HepG2 (cell line): ENCODE results near the gene ABCC3. TPM values are rescaled to one million over a fixed set of nuclear protein-coding genes. Genes with fewer than 3 reads are reported as not detected.

Experiments used
- FUBP1 ChIP-seq: sonication (generic); formaldehyde crosslinking; IDR thresholded peaks from 2 replicates; pipeline ENCODE4 v1.5.1; 2020; ENCODE audit warnings: missing genetic modification reagents, mild to moderate bottlenecking, borderline replicate concordance
- JARID2 ChIP-seq: sonication (generic); formaldehyde crosslinking; IDR thresholded peaks from 2 replicates; pipeline ENCODE4 v1.8.1; 2023; ENCODE audit warnings: missing genetic modification reagents, inconsistent platforms; ENCODE audit not compliant: insufficient replicate concordance
- MTF1 ChIP-seq: sonication (generic); formaldehyde crosslinking; IDR thresholded peaks from 2 replicates; pipeline ENCODE4 v1.5.0; 2020; ENCODE audit warnings: missing genetic modification reagents
- MXI1 ChIP-seq: IDR thresholded peaks from 3 replicates; pipeline ENCODE4 v1.6.1; 2012; ENCODE audit warnings: low read depth, low read length, inconsistent platforms, borderline replicate concordance
- NFIB ChIP-seq: sonication (generic); formaldehyde crosslinking; IDR thresholded peaks from 2 replicates; pipeline ENCODE4 v1.9.0; 2021; ENCODE audit warnings: missing genetic modification reagents, mild to moderate bottlenecking, borderline replicate concordance
- TEAD2 ChIP-seq: sonication (generic); formaldehyde crosslinking; IDR thresholded peaks from 2 replicates; pipeline ENCODE4 v1.9.0; 2021; ENCODE audit warnings: missing genetic modification reagents
- ZC3H4 ChIP-seq: sonication (generic); formaldehyde crosslinking; IDR thresholded peaks from 2 replicates; pipeline ENCODE4 v1.4.0; 2020; ENCODE audit warnings: missing genetic modification reagents, borderline replicate concordance
- ZFP82 ChIP-seq: sonication (generic); formaldehyde crosslinking; IDR thresholded peaks from 2 replicates; pipeline ENCODE4 v1.5.1; 2020; ENCODE audit warnings: mild to moderate bottlenecking, missing genetic modification reagents, borderline replicate concordance
- ZNF354B ChIP-seq: sonication (generic); formaldehyde crosslinking; IDR thresholded peaks from 2 replicates; pipeline ENCODE4 v1.8.0; 2022; ENCODE audit warnings: mild to moderate bottlenecking, missing genetic modification reagents
- ZNF547 ChIP-seq: sonication (generic); formaldehyde crosslinking; IDR thresholded peaks from 2 replicates; pipeline ENCODE4 v1.5.1; 2020; ENCODE audit warnings: mild to moderate bottlenecking, missing genetic modification reagents
- ZNF687 ChIP-seq: sonication (generic); formaldehyde crosslinking; IDR thresholded peaks from 2 replicates; pipeline ENCODE4 v1.5.1; 2020; ENCODE audit warnings: mild to moderate bottlenecking, missing genetic modification reagents, moderate library complexity
- polyA plus RNA-seq, 8 experiments: library from polyadenylated mRNA; depleted of rRNA in 3 of 8; stranded (reverse) in 7 of 8; unstranded in 1 of 8; fragments of >200 nt; fragmentation: Illumina TruSeq in 4 of 8; extraction: Trizol in 4 of 8; gene quantifications; 2 replicates each; pipeline versions ENCODE4 v1.2.1 to v1.2.3, GENCODE V29; 2011 to 2016; ENCODE audit warnings: low read depth in 4 of 8, missing spikeins in 1 of 8, mixed read lengths in 1 of 8; ENCODE audit not compliant: insufficient read depth in 1 of 8
- total RNA-seq, 5 experiments: library from RNA; depleted of rRNA; stranded (reverse); fragments of >200 nt; fragmentation: Illumina TruSeq; extraction: Trizol; gene quantifications; 2 replicates each; pipeline ENCODE4 v1.2.3, GENCODE V29; 2016; ENCODE audit warnings: low read depth in 1 of 5
- TF ChIP-seq, protein P1 (sequence below): sonication (generic); formaldehyde crosslinking; IDR thresholded peaks from 2 replicates; pipeline ENCODE4 v1.4.0; 2020; ENCODE audit warnings: mild to moderate bottlenecking, missing genetic modification reagents
- TF ChIP-seq, protein P2 (sequence below): sonication (generic); formaldehyde crosslinking; IDR thresholded peaks from 2 replicates; pipeline ENCODE4 v1.8.1; 2023; ENCODE audit warnings: mild to moderate bottlenecking, missing genetic modification reagents
- TF ChIP-seq, protein P3 (sequence below): sonication (generic); formaldehyde crosslinking; conservative IDR thresholded peaks from 2 replicates; pipeline ENCODE4 v1.8.0; 2022; ENCODE audit warnings: missing genetic modification reagents
- TF ChIP-seq, protein P4 (sequence below): sonication (generic); formaldehyde crosslinking; IDR thresholded peaks from 2 replicates; pipeline ENCODE4 v1.8.0; 2022; ENCODE audit warnings: mild to moderate bottlenecking, missing genetic modification reagents, borderline replicate concordance

The ABCC3 gene
- total and polyA plus RNA-seq, 2 of the 13 experiments (the other 11 are each of a cell fraction or from before 2014, with no cell fraction given), result 25.2 to 50.7 TPM

GRCh38 chr17:50690887-50691549 is 56.3 kb downstream of the ABCC3 start (continued):
- peak; percentile 5; the same call in 1 of the 2 replicates for TF ChIP-seq ZNF687 (CRISPR knock-in tag)
- TF ChIP-seq, protein P1, sequence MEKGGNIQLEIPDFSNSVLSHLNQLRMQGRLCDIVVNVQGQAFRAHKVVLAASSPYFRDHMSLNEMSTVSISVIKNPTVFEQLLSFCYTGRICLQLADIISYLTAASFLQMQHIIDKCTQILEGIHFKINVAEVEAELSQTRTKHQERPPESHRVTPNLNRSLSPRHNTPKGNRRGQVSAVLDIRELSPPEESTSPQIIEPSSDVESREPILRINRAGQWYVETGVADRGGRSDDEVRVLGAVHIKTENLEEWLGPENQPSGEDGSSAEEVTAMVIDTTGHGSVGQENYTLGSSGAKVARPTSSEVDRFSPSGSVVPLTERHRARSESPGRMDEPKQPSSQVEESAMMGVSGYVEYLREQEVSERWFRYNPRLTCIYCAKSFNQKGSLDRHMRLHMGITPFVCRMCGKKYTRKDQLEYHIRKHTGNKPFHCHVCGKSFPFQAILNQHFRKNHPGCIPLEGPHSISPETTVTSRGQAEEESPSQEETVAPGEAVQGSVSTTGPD (CRISPR knock-in tag), result no peak
- no peak for TF ChIP-seq FUBP1 (CRISPR knock-in tag)
- TF ChIP-seq, protein P2, sequence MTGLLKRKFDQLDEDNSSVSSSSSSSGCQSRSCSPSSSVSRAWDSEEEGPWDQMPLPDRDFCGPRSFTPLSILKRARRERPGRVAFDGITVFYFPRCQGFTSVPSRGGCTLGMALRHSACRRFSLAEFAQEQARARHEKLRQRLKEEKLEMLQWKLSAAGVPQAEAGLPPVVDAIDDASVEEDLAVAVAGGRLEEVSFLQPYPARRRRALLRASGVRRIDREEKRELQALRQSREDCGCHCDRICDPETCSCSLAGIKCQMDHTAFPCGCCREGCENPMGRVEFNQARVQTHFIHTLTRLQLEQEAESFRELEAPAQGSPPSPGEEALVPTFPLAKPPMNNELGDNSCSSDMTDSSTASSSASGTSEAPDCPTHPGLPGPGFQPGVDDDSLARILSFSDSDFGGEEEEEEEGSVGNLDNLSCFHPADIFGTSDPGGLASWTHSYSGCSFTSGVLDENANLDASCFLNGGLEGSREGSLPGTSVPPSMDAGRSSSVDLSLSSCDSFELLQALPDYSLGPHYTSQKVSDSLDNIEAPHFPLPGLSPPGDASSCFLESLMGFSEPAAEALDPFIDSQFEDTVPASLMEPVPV (CRISPR knock-in tag), result 0 out of 2 replicates have a peak, but pooled peaks have one; percentile 4
- TF ChIP-seq TEAD2 (CRISPR knock-in tag), result no peak
- 0 out of 2 replicates have a peak, but pooled peaks have one; percentile 3 for TF ChIP-seq ZFP82 (CRISPR knock-in tag)
- TF ChIP-seq ZNF547, result no peak
- no peak for TF ChIP-seq JARID2 (CRISPR knock-in tag)
- TF ChIP-seq NFIB (CRISPR knock-in tag), result no peak
- TF ChIP-seq MTF1, result no peak
- peak; percentile 55; the same call in 1 of the 2 replicates for TF ChIP-seq ZNF354B (CRISPR knock-in tag)
- TF ChIP-seq, protein P3, sequence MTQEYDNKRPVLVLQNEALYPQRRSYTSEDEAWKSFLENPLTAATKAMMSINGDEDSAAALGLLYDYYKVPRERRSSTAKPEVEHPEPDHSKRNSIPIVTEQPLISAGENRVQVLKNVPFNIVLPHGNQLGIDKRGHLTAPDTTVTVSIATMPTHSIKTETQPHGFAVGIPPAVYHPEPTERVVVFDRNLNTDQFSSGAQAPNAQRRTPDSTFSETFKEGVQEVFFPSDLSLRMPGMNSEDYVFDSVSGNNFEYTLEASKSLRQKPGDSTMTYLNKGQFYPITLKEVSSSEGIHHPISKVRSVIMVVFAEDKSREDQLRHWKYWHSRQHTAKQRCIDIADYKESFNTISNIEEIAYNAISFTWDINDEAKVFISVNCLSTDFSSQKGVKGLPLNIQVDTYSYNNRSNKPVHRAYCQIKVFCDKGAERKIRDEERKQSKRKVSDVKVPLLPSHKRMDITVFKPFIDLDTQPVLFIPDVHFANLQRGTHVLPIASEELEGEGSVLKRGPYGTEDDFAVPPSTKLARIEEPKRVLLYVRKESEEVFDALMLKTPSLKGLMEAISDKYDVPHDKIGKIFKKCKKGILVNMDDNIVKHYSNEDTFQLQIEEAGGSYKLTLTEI (CRISPR knock-in tag), result no peak
- 0 out of 2 replicates have a peak, but pooled peaks have one; percentile 39 for TF ChIP-seq ZC3H4 (CRISPR knock-in tag)
- TF ChIP-seq, protein P4, sequence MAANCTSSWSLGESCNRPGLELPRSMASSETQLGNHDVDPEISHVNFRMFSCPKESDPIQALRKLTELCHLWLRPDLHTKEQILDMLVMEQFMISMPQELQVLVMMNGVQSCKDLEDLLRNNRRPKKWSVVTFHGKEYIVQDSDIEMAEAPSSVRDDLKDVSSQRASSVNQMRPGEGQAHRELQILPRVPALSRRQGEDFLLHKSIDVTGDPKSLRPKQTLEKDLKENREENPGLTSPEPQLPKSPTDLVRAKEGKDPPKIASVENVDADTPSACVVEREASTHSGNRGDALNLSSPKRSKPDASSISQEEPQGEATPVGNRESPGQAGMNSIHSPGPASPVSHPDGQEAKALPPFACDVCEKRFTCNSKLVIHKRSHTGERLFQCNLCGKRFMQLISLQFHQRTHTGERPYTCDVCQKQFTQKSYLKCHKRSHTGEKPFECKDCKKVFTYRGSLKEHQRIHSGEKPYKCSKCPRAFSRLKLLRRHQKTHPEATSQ (CRISPR knock-in tag), result peak; percentile 53; the same call in 1 of the 2 replicates
- TF ChIP-seq MXI1, result no peak
